ENCODE results near the gene RNF34.
A peak's percentile ranks its signal among the peaks of the same experiment; 100 is the strongest.
"Not testable (repeated sequence)": the region's sequence is repeated elsewhere in the genome, so short reads cannot be mapped to it uniquely, and the experiment has no call there.

RNF34 gene

DNA sequence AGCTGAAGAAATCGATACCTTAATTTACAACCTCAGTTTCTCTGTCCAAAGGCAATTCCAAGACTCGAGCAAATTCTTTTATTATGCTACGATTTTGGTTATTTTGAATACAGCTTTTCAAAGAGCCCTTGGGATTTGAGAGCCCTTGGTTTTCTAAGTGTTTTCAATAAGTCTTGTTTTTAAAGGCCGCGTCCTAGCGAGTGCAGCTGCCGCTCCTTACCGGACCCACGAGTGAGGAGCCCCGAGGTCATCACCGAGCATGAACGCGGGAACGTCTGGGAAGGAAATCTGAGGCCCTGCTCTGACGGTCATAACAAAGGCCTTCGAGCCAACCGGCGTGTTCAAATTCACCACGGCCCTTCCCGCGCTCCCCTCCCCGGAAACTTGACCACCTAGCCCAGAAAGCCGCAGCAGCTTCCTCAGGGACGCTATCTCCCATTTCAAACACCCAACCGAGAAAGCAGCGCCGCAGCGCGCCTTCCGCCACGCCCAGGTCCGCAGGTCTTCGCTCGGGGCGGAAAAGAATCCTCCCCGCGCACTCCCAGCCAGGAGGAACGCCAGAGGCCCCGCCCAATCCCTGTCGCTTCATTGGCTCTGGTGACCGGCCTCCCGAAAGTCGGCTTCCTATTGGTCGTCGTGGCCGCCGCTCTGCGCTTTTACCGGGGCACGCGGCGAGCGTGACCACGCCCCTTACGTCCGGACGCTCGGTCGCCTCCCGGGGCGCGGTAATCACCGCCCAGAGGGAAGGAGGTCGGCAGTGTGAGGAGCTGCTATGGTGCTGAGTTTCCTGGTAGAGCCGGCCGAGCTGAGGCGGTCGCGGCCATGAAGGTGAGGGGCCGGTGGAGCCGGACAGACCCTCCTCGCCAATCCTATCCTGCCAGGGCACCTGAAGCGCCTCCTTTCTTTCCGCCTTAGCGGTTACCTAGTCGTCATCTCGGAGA lies at the start of gene RNF34:
TSS of gene RNF34 (plus strand) at position 728 of the 941 bp plus-strand sequence. CDS start at position 823, 95 bp downstream.
- DNase-seq, result peak; percentile 100

DNA sequence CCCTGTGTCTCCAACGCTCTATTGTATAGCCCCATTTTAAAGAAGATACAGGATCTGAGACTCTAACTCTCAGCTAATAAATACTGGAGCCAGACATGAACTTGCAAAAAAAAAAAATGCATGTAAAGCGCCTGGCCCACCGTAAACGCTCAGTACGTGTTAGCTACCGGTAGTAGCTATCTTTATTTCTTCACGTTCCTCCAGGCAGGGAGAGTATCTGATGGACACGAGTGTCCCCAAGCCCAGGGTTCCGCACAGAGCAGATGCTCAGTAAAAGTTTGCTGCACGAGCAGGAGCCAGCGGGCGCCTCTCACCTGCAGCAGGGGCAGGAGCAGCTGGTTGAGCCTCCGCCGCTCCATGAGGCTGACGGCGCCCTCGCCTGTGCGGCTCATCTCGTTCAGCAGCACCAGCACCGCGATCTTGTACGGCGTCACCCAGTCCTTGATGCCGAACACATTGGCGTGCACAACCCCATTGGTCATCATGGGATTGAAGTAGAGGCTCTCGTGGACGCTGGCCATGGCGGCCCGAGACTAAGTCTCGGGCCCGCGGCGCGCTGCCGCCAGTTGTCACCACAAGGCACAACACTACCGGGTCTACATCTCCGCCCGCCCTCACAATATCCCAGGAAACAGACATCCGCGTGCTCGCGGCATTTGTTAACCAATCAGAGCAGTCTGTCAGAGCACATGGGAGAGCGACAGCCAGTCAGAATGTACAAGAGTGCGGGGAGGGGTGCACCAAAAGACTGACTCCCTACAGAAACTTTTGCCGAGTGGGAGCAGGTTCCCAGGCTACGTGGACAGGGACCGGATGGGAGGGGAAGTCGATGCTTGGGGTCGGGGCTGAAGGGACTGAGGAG lies 47.9 kb upstream of the RNF34 start, which contains the start of gene ANAPC5:
TSS of gene ANAPC5 (minus strand) at position 592 of the 862 bp plus-strand sequence. CDS start at position 521, 71 bp downstream.
- peak; percentile 98 for DNase-seq

DNA sequence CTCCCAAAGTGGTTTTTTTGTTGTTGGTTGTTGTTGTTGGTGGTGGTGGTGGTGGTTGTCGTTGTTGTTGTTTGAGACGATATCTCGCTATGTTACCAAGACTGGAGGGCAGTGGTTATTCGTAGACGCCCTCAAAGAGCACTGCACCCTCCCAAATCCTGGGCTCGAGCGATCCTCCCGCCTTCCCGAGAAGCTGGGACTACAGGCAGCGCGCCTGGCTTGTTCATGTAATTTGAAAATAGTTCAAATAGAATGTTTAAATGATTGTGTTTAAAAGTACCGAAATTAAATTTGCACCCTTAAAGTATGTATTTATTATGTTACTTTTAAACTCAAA lies 47.3 kb upstream of the RNF34 start:
- DNase-seq, result no peak

- DNase-seq, result no peak
These were observed 44.1 kb upstream of the RNF34 start for GRCh38 chr12:121355818-121356217.

GRCh38 chr12:121356657-121357056 lies 43.3 kb upstream of the RNF34 start:
- DNase-seq, result no peak

GRCh38 chr12:121357331-121357730 lies 42.6 kb upstream of the RNF34 start:
- DNase-seq, result no peak

DNA sequence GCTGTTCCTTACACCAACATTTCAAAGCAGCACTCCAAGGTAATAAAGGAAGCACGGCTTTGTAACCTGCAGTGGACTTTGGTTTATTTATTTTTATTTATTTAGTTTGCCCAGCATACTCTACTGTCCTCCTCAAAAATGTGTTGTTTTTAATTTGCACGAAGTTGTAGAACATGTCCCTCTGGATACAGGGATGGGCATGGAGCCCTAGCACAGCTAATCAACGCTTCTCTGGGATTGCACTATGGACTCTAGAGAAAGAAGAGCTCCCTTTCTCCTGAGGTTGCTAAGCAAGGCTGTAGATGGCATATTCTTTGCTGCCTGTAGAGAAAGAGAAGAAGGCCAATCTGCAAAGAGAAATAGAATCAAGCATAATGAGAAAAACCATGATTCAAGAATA lies 41.8 kb upstream of the RNF34 start:
- DNase-seq, result no peak

GRCh38 chr12:121364683-121365121 lies 35.2 kb upstream of the RNF34 start:
- DNase-seq, result no peak

DNA sequence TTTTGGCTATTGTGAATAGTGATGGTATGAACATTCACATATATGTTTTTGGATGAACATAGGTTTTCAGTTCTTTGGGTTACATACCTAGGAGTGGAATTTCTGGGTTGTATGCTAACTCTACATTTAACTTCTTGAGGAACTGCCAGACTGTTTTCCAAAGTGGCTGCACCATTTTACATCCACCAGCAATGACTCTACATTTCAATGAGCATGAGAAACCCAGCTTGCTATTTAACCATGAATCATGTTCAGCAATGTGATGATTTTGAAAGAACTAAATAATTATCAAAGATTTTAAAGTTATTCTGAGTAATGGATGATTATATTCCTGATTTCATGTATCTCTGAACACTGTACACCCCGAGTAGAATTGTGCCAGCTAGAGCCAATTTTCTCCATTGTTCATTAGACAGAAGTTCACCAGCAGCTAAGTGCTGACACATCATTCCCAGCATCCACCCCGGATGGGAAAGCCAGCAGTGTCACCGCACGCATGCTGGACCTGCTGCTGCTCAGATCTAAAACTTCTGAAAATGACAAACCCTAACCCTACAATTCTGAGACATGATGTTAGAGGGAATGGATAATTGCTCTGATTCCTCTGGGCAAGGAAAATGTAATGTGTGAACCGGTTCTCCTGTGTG lies 34.4 kb upstream of the RNF34 start:
- DNase-seq, result no peak

DNA sequence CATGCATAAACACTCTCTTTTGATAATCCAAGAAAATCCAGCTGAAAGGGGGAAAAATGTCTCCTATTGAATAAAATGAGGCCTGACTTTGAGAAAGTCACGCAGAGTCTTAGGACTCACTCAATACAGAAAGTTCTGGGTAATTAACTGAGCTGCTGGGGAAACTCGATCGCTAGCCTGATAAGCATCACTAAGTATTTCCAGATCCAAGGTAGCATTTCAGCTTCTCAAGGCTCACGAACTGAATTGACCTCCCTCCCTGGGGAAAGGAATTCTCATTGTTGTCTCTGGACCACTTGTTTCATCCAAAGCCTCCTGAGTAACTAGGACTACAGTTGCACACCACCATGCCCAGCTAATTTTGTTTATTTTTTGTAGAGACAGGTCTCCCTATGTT lies 33.9 kb upstream of the RNF34 start:
- no peak for DNase-seq

- DNase-seq, result no peak
These were observed 28.5 kb upstream of the RNF34 start for GRCh38 chr12:121371404-121371803.

GRCh38 chr12:121373755-121374154 lies 26.2 kb upstream of the RNF34 start:
- DNase-seq, result no peak

GRCh38 chr12:121374336-121374735 lies 25.6 kb upstream of the RNF34 start:
- not testable (repeated sequence) for DNase-seq

DNA sequence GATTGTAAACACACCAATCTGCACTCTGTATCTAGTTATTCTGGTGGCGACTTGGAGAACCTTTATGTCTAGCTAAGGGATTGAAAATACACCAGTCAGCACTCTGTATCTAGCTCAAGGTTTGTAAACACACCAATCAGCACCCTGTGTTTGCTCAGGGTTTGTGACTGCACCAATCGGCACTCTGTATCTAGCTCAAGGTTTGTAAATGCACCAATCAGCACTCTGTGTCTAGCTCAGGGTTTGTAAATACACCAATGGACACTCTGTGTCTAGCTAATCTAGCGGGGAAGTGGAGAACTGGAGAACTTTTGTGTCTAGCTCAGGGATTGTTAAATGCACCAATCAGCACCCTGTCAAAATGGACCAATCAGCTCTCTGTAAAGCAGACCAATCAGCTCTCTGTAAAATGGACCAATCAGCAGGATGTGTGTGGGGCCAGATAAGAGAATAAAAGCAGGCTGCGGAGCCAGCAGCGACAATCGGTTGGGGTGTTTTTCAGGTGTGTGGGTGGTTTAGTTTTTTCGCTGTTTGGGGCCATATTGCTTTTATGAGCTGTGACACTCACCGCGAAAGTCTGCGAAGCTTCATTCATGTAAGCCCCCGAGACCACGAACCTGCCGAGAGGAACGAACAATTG lies 24.9 kb upstream of the RNF34 start:
- not testable (repeated sequence) for DNase-seq

DNA sequence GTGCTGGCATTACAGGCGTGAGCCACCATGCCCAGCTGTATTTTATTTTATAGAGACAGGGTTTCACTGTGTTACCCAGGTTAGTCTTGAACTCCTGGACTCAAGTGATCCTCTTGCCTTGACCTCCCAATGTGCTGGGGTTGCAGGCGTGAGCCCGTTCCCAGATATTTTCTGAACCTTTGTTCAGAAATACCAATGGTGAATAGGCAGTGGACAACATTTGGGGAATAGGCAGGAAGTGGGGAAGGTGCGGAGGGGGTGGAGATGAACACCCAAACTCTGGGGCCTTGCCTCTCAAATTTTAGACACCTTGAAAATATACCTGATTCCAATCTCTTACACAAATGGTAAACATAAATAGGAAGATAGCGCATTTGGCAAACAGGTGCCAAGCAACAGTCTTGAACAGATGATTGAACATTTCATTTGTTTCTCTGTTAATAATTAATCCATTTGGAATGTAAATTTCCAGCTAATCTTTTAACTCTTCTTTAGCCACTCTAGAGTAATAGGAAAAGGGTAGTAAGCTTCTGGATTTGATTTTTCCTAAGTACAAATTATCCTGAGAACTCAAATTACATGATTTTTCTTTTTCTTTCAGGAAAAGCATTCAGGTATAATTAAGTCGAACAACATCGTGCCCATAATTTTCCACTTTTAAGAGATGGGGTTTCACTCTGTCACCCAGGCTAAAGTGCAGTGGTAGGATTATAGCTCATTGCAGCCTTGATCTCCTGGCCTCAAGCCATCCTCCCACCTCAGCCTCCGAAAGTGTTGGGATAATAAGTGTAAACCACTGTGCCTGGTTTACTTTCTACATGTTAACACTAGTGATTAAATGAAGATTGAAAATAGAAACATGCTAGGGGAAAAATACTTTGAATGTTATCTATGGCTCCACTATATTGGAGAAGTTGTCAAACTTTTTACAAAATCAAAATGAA lies 22.9 kb upstream of the RNF34 start:
- DNase-seq, result no peak

- DNase-seq, result no peak
These were observed 21.2 kb upstream of the RNF34 start for GRCh38 chr12:121378736-121379135.

DNA sequence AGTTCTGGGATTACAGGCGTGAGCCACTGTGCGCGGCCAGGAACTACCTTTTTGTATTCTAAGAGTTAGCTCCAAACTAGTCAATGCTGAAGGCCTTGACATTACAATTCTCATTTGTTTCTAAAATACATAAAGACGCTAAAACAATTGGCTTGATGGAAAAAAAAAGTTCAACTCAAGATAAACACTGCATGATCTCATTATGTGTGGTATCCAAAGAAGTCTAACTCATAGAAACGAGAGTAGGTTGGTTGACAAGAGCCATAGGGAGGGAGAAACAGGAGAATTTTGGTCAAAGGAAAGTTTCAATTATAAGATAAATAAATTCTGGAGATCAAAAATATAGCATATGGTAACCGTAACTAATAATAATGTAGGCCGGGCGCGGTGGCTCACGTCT lies 20.0 kb upstream of the RNF34 start:
- DNase-seq, result no peak

DNA sequence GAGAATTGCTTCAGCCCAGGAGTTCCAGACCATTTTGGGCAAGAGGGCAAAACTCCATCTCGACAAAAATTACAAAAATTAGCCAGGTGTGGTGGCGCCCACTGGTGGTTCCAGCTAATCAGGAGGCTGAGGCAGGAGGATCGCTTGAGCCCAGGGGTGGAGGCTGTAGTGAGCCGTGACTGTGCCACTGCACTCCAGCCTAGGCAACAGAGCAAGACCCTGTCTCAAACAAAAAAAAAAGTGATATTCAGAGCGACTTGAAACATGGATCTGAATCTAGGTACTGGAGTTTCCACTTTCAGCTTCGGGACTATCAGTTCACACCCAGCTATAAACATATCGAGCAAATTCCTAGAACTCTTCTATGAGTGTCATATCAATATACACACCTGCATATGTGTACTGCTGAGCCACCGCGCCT lies 16.3 kb upstream of the RNF34 start:
- no peak for DNase-seq

GRCh38 chr12:121384891-121385290 lies 15.0 kb upstream of the RNF34 start:
- not testable (repeated sequence) for DNase-seq

GRCh38 chr12:121388421-121388981 lies 11.4 kb upstream of the RNF34 start:
- peak; percentile 12 for DNase-seq

DNA sequence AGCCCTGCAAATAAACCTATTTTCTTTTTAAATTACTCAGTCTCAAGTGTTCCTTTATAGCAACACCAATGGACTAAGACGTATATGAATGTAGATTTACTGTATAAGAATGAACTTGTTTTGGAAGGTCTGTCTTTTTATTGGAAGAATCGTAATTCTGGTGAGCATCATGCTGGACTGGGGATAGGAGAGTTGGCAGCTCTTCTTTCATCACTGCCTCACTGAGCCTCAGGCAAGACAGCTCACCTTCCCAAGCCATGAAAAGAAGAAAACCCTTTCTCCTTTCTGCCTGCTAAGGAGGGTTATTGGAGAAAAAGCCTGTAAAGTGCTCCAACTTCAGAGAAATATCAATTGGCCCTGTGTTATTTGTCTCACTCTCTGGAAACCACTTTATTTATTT lies 9.1 kb upstream of the RNF34 start:
- no peak for DNase-seq

All from activated CD4-positive, alpha-beta T cell treated with anti-CD3 and anti-CD28 coated beads, Interleukin-2, amount 50 U/mL, for 16 hours (primary cell).